Measurements from ENCODE around the gene MYMK. TPM values are rescaled to one million over a fixed set of nuclear protein-coding genes. Genes with fewer than 3 reads are reported as not detected.
A peak's percentile ranks its signal among the peaks of the same experiment; 100 is the strongest.

MYMK gene
- total and polyA plus RNA-seq, 2 of the 8 experiments (the other 6 are each of a cell fraction or from before 2014, with no cell fraction given): not detected

- TF ChIP-seq CTCF (IDR thresholded peaks at IDR 0.05; ENCODE audit: control extremely low read depth in 1 of 3, insufficient read depth in 1 of 3, low read depth in 1 of 3, low read length in 3 of 3) (peak in 2 of 3 experiments; percentile 33 to 52; a peak in 2 of 4 replicates), TEAD4 (IDR thresholded peaks at IDR 0.05; ENCODE audit: low read depth, low read length) (0 out of 2 replicates have a peak, but pooled peaks have one; percentile 21), TAF1 (IDR thresholded peaks at IDR 0.05; ENCODE audit: low read depth, low read length) (no peak)
These were observed 57.7 kb downstream of the MYMK start (continued) for GRCh38 chr9:133467101-133467500.
